Body of pancreas (tissue), 4 donors: ENCODE data around the gene TMEM221.

Source experiments
- POLR2A ChIP-seq, 3 donors: fragments of 450-650 bp; IDR thresholded peaks; one replicate each; pipeline ENCODE4 v1.6.1; 2016; ENCODE audit warnings: antibody characterized with exemption in 3 of 3, mild to moderate bottlenecking in 2 of 3
- TF ChIP-seq, protein P1 (sequence below), 7 experiments: fragments of 450-650 bp in 4 of 7; fragments of 200-600 bp in 3 of 7; sonication (generic) in 3 of 7; IDR thresholded peaks; one replicate each; pipeline ENCODE4 v1.5.1; 2016 to 2019; ENCODE audit warnings: antibody characterized with exemption in 7 of 7

- no peak for TF ChIP-seq POLR2A (IDR thresholded peaks at IDR 0.05)
- TF ChIP-seq, protein P1, sequence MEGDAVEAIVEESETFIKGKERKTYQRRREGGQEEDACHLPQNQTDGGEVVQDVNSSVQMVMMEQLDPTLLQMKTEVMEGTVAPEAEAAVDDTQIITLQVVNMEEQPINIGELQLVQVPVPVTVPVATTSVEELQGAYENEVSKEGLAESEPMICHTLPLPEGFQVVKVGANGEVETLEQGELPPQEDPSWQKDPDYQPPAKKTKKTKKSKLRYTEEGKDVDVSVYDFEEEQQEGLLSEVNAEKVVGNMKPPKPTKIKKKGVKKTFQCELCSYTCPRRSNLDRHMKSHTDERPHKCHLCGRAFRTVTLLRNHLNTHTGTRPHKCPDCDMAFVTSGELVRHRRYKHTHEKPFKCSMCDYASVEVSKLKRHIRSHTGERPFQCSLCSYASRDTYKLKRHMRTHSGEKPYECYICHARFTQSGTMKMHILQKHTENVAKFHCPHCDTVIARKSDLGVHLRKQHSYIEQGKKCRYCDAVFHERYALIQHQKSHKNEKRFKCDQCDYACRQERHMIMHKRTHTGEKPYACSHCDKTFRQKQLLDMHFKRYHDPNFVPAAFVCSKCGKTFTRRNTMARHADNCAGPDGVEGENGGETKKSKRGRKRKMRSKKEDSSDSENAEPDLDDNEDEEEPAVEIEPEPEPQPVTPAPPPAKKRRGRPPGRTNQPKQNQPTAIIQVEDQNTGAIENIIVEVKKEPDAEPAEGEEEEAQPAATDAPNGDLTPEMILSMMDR (IDR thresholded peaks at IDR 0.05), result no peak
These were observed 10.5 kb upstream of the TMEM221 start for GRCh38 chr19:17458970-17459369.
